Neural crest cell (in vitro differentiated cells): ENCODE results near the gene TMEM255B. TPM values are rescaled to one million over a fixed set of nuclear protein-coding genes. Genes with fewer than 3 reads are reported as not detected.
"Not testable (repeated sequence)": the region's sequence is repeated elsewhere in the genome, so short reads cannot be mapped to it uniquely, and the experiment has no call there.

Source experiments
- DNase-seq: peaks from one replicate; pipeline ENCODE4 v3.0.0; 2021; ENCODE audit warnings: low read depth, mixed read lengths, low spot score
- H3K27ac Mint-ChIP-seq: one replicate; pipeline ENCODE4 v1.8.0; 2021; ENCODE audit warnings: mild to moderate bottlenecking, mixed read lengths; ENCODE audit not compliant: unreplicated experiment
- H3K27me3 Mint-ChIP-seq: 2 replicates; pipeline ENCODE4 v1.8.0; 2021; ENCODE audit warnings: low read depth, mild to moderate bottlenecking, mixed read lengths
- H3K36me3 Mint-ChIP-seq: 2 replicates; pipeline ENCODE4 v1.8.0; 2021; ENCODE audit warnings: low read depth, mild to moderate bottlenecking, mixed read lengths
- H3K4me1 Mint-ChIP-seq: 2 replicates; pipeline ENCODE4 v1.8.0; 2021; ENCODE audit warnings: mixed read lengths
- H3K4me3 Mint-ChIP-seq: one replicate; pipeline ENCODE4 v1.8.0; 2021; ENCODE audit warnings: mild to moderate bottlenecking, mixed read lengths
- H3K9me3 Mint-ChIP-seq: 2 replicates; pipeline ENCODE4 v1.8.0; 2021; ENCODE audit warnings: mixed read lengths
- CTCF ChIP-seq: fragments of 200-600 bp; sonication (generic); conservative IDR thresholded peaks from 2 replicates; pipeline ENCODE4 v1.5.0; 2021; ENCODE audit warnings: antibody characterized with exemption, mild to moderate bottlenecking
- total RNA-seq: library from RNA; stranded (reverse); gene quantifications from 2 replicates; pipeline ENCODE4 v1.2.1, GENCODE V29; 2021

Gene TMEM255B
- total RNA-seq, 1 donor from 2014 or later: 2.4 TPM

DNA sequence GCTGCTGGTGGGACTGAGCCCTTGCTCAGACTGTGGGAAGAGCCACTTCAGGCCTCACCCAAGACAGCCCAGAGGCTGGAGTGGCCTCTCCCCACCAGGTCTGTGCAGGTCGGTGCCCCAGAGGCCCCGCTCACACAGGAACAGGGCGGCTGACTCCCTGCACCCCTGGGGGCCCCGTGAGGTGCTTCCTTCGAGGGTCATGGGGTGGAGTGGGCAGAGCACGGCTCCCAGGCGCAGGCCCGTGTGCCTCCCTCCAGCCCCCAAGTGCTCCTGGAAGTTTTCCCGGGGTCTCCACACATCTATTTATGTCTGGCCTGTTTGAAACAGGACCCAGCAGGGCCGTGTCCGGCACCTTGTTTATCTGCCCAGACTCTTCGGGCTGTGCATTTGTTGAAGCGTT, 9.5 kb upstream of the TMEM255B start:
- TF ChIP-seq CTCF: no peak

DNA sequence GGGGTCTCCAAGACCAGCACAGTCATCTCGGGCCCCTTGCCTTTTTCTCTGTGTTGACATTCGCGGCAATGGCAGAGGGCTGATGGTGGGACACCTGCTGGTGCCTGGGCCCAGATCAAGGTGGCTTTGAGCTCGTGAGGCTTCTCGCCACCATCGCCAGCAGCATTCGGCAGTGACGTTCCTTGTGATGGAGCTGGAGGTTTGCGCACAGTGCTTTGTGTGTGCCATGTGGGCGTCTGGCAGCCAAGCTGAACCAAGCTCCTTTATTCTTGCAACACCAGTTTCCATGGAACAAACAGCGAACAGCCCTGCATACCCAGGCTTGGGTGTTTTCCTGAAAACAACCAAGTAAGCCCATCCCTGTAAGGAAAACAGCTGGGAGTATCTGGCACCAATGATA, 9.1 kb upstream of the TMEM255B start:
- H3K27ac Mint-ChIP-seq: no peak overlapping the region
- H3K36me3 Mint-ChIP-seq: no peaks in the 10 kb centered on the region
- peaks cover 10% of the 10 kb centered on the region for H3K9me3 Mint-ChIP-seq
- peaks cover 2% of the 10 kb centered on the region for H3K27me3 Mint-ChIP-seq
- H3K4me3 Mint-ChIP-seq: no peak overlapping the region
- no peak for DNase-seq
- no peaks in the 10 kb centered on the region for H3K4me1 Mint-ChIP-seq
- TF ChIP-seq CTCF: no peak

More for the DNA sequence above, 9.5 kb upstream of the TMEM255B start:
- H3K9me3 Mint-ChIP-seq: peaks cover 10% of the 10 kb centered on the region
- H3K27me3 Mint-ChIP-seq: peaks cover 2% of the 10 kb centered on the region
- H3K36me3 Mint-ChIP-seq: no peaks in the 10 kb centered on the region
- H3K27ac Mint-ChIP-seq: no peak overlapping the region
- H3K4me3 Mint-ChIP-seq: no peak overlapping the region
- DNase-seq: no peak
- no peaks in the 10 kb centered on the region for H3K4me1 Mint-ChIP-seq

DNA sequence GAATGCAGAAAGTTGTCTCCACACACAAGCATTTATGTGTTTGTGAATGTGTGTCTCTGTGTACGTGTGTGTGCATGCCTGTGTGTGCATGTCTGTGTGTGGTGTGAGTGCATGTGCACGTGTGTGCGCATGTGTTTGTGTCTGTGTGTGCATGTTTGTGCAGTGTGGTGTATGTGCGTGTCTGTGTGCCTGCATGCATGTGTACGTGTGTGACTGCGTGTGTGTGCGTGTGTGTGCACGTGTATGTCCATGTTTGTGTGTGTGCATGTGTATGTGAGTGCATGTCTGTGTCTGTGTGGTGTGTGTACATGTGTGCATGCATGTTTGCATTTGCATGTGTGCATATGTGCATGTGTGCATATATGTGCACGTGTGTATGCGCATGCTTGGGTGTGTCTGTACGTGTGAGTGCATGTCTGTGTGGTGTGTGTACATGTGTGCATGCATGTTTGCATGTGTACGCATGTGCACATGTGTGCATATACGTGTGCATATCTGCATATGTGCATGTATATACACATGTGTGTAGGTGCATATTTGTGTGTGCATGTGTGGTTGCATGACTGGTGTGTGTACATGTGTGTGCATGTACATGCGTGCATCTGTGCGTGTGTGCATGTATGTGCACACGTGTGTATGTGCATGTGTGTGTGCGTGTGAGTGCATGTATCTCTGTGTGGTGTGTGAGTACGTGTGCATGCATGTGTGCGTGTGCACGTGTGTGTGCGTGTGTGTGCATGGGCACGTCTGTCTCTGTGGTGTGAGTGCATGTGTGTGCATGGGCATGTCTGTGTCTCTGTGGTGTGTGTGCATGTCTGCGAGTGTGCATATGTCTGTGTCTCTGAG, 8.2 kb upstream of the TMEM255B start:
- H3K27me3 Mint-ChIP-seq: peaks cover 2% of the 10 kb centered on the region
- H3K4me3 Mint-ChIP-seq: no peak overlapping the region
- DNase-seq: no peak
- H3K4me1 Mint-ChIP-seq: no peaks in the 10 kb centered on the region
- no peaks in the 10 kb centered on the region for H3K36me3 Mint-ChIP-seq
- peaks cover 10% of the 10 kb centered on the region for H3K9me3 Mint-ChIP-seq
- no peak overlapping the region for H3K27ac Mint-ChIP-seq
- TF ChIP-seq CTCF: no peak

DNA sequence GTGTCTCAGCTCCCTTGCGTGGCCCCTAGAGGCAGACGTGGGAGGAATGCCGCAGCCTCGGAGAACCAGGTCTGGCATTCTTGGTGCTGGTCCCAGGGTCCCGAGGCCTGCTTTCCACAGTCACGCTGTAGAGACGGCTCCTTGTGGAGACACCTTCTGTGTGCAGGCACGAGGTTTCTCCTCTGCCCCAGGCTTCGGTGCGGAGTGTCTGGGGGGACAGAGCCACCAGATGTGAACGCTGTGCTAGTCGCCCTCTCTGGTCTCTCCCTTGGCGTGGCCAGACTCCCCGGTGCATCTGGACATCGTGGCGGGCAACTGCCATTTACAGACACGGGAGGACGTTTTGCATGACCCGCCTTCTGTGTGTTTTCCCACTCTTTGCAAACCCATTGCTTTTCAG, 7.5 kb upstream of the TMEM255B start:
- Mint-ChIP-seq H3K4me1 (no peaks in the 10 kb centered on the region), H3K36me3 (no peaks in the 10 kb centered on the region), H3K27me3 (peaks cover 2% of the 10 kb centered on the region), H3K4me3 (no peak overlapping the region), H3K9me3 (peaks cover 10% of the 10 kb centered on the region), H3K27ac (no peak overlapping the region)
- TF ChIP-seq CTCF: no peak
- no peak for DNase-seq

DNA sequence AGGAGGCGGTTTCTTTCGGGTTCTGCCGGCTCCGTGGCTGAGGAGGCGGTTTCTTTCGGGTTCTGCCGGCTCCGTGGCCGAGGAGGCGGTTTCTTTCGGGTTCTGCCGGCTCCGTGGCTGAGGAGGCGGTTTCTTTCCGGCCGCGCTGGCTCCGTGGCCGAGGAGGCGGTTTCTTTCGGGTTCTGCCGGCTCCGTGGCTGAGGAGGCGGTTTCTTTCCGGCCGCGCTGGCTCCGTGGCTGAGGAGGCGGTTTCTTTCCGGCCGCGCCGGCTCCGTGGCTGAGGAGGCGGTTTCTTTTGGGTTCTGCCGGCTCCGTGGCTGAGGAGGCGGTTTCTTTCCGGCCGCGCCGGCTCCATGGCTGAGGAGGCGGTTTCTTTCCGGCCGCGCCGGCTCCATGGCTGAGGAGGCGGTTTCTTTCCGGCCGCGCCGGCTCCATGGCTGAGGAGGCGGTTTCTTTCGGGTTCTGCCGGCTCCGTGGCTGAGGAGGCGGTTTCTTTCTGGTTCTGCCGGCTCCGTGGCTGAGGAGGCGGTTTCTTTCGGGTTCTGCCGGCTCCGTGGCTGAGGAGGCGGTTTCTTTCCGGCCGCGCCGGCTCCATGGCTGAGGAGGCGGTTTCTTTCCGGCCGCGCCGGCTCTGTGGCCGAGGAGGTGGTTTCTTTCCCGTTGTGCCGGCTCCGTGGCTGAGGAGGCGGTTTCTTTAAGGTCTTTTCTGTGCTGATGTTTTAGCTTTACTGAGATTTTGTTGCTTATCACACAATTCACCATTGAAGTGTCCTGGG, 6.6 kb upstream of the TMEM255B start:
- DNase-seq, H3K27me3 Mint-ChIP-seq, H3K4me1 Mint-ChIP-seq, H3K4me3 Mint-ChIP-seq, H3K27ac Mint-ChIP-seq, H3K36me3 Mint-ChIP-seq: not testable (repeated sequence)
- peaks cover 10% of the 10 kb centered on the region for H3K9me3 Mint-ChIP-seq

DNA sequence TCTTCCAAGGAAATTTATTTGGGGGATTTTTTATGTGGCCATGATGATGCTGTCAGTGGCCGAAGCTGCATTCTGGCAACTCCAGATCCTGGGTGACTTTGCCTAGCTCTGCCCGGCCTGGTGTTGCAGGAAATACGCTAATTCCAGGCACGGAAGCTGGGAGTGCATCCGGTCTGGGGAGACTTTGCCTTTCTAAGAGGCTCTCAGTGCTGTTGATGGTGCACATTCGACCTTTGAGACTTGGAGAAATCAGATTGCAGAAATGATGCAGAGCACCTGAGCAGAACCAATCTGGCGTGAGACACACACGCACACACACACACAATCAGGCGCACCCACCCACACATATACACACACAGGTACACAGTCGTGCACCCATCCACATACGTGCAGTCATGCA, 5.9 kb upstream of the TMEM255B start:
- Mint-ChIP-seq H3K27me3 (peaks cover 4% of the 10 kb centered on the region), H3K9me3 (peaks cover 10% of the 10 kb centered on the region), H3K4me1 (peaks cover 2% of the 10 kb centered on the region), H3K36me3 (no peaks in the 10 kb centered on the region), H3K4me3 (no peak overlapping the region), H3K27ac (no peak overlapping the region)
- no peak for DNase-seq
- no peak for TF ChIP-seq CTCF
